ENCODE measurements around the gene EPN2.

- TF ChIP-seq CTCF (IDR thresholded peaks at IDR 0.05), result no peak
- no peak for TF ChIP-seq POLR2A (IDR thresholded peaks at IDR 0.05)
Measured at GRCh38 chr17:19333132-19333440, 95.9 kb downstream of the EPN2 start.

All from testis (tissue), 2 donors.